ENCODE measurements around the gene POLE4. TPM values are rescaled to one million over a fixed set of nuclear protein-coding genes. Genes with fewer than 3 reads are reported as not detected.

The POLE4 gene
- total and polyA plus RNA-seq, 9 of the 15 experiments (the other 6 are each of a cell fraction or from before 2014, with no cell fraction given) = 25.7 to 73.7 (median 57.3) TPM

- no peak overlapping the region for H3K4me2 ChIP-seq (ENCODE audit: insufficient read depth, low read length)
- H2AFZ ChIP-seq (ENCODE audit: low read depth, low read length) = no peak overlapping the region
- ChIA-PET POLR2A (interaction anchor here (1.6 kb wide), 1 partner anchor 17 kb away, joined by 4 read pairs; no protein-coding TSS in a partner anchor), CTCF (ENCODE audit: low intra/inter-chr PET ratio) (no interaction called here)
- H3K27me3 ChIP-seq (ENCODE audit: control insufficient read depth in 2 of 2, insufficient read depth in 2 of 2, low read length in 2 of 2) = no peaks in the 10 kb centered on the region
- no peak for FAIRE-seq
- H3K9me3 ChIP-seq (replicated peaks; ENCODE audit: control insufficient read depth, insufficient read depth, low read depth, low read length) = no peaks in the 10 kb centered on the region
- H3K4me3 ChIP-seq = no peak overlapping the region
- 21% methylated on average over 4 of the region's 4 CpGs for WGBS (ENCODE audit: insufficient coverage, low coverage, missing lambda C conversion rate)
- H3K27ac ChIP-seq (ENCODE audit: extremely low read depth, low read depth, low read length) = no peak overlapping the region
- in situ Hi-C loops (cut with MboI) = no loop called here
- H3K36me3 ChIP-seq (ENCODE audit: control insufficient read depth, insufficient read depth, low read length) = no peaks in the 10 kb centered on the region
- H3K9ac ChIP-seq (ENCODE audit: insufficient read depth in 1 of 2, low read depth in 2 of 2, low read length in 2 of 2) = no peak overlapping the region
- H4K20me1 ChIP-seq (replicated peaks; ENCODE audit: control insufficient read depth, insufficient read depth, low read length) = no peaks in the 10 kb centered on the region
- DNase-seq (ENCODE audit: extremely low read depth in 1 of 4, low spot score in 3 of 4) = no peak
- intact Hi-C loops (cut with micrococcal nuclease) = no loop called here
- H3K4me1 ChIP-seq (replicated peaks in 1 of 2; ENCODE audit: control insufficient read depth in 2 of 2, insufficient read depth in 2 of 2, low read length in 2 of 2) = peaks cover 0 to 18% of the 10 kb centered on the region in 2 experiments; a peak in 2 of 5 replicates
- ATAC-seq = no peak; the same call in 2 of the 3 replicates
- H3K79me2 ChIP-seq (ENCODE audit: control insufficient read depth, insufficient read depth, low read length) = no peaks in the 10 kb centered on the region
- BruUV-seq (replicated peaks) = no TSS peak
- peak; percentile 85 for TF ChIP-seq MAFG (tag; conservative IDR thresholded peaks at IDR 0.05)
- TF ChIP-seq HDAC6 (IDR thresholded peaks at IDR 0.05; ENCODE audit: low read depth, low read length) = no peak
- peak; percentile 57 for TF ChIP-seq C11orf30 (IDR thresholded peaks at IDR 0.05; ENCODE audit: low read depth)
- peak; percentile 44; the same call in 1 of the 2 replicates for TF ChIP-seq NFE2 (IDR thresholded peaks at IDR 0.05; ENCODE audit: low read depth)
- TF ChIP-seq ZNF316 (IDR thresholded peaks at IDR 0.05) = peak; percentile 24; the same call in 1 of the 2 replicates
- no peak for TF ChIP-seq ZNF561 (CRISPR knock-in tag; conservative IDR thresholded peaks at IDR 0.05)
- TF ChIP-seq POLR2A (conservative IDR thresholded peaks at IDR 0.05) = no peak
- H3K9me1 ChIP-seq (ENCODE audit: control insufficient read depth, insufficient read depth, low read length) = no peaks in the 10 kb centered on the region
Measured at GRCh38 chr2:74935975-74936391, 22.5 kb upstream of the POLE4 start.

- Histone ChIP-seq H3K79me2 (ENCODE audit: control insufficient read depth, insufficient read depth, low read length) (no peaks in the 10 kb centered on the region), H3K9me3 (replicated peaks; ENCODE audit: control insufficient read depth, insufficient read depth, low read depth, low read length) (no peaks in the 10 kb centered on the region), H3K36me3 (ENCODE audit: control insufficient read depth, insufficient read depth, low read length) (no peaks in the 10 kb centered on the region), H3K9me1 (ENCODE audit: control insufficient read depth, insufficient read depth, low read length) (no peaks in the 10 kb centered on the region), H3K4me3 (no peak overlapping the region), H4K20me1 (replicated peaks; ENCODE audit: control insufficient read depth, insufficient read depth, low read length) (no peaks in the 10 kb centered on the region), H3K27ac (ENCODE audit: extremely low read depth, low read depth, low read length) (no peak overlapping the region), H3K4me2 (ENCODE audit: insufficient read depth, low read length) (no peak overlapping the region), H3K27me3 (ENCODE audit: control insufficient read depth in 2 of 2, insufficient read depth in 2 of 2, low read length in 2 of 2) (no peaks in the 10 kb centered on the region), H3K9ac (ENCODE audit: insufficient read depth in 1 of 2, low read depth in 2 of 2, low read length in 2 of 2) (no peak overlapping the region), H3K4me1 (replicated peaks in 1 of 2; ENCODE audit: control insufficient read depth in 2 of 2, insufficient read depth in 2 of 2, low read length in 2 of 2) (peaks cover 0 to 18% of the 10 kb centered on the region in 2 experiments; a peak in 2 of 5 replicates), H2AFZ (ENCODE audit: low read depth, low read length) (no peak overlapping the region)
- ATAC-seq (no peak), DNase-seq (ENCODE audit: extremely low read depth in 1 of 4, low spot score in 3 of 4) (no peak), FAIRE-seq (no peak)
- in situ Hi-C loops (cut with MboI) (no loop called here), intact Hi-C loops (cut with micrococcal nuclease) (no loop called here)
- POLR2A ChIA-PET = no interaction called here
- peak; percentile 8; the same call in 1 of the 2 replicates for TF ChIP-seq C11orf30 (IDR thresholded peaks at IDR 0.05; ENCODE audit: low read depth)
- TF ChIP-seq STAG1 (CRISPR knock-in tag; IDR thresholded peaks at IDR 0.05; ENCODE audit: borderline replicate concordance) = no peak
- CTCF ChIA-PET (ENCODE audit: low intra/inter-chr PET ratio) = no interaction called here
- WGBS (ENCODE audit: insufficient coverage, low coverage, missing lambda C conversion rate) = 34% methylated on average over 6 of the region's 6 CpGs
- BruUV-seq (replicated peaks) = no TSS peak
Measured at GRCh38 chr2:74937221-74937880, 21.1 kb upstream of the POLE4 start.

All from K562 (cell line).